Coronary artery (tissue), 2 donors: Measurements from ENCODE around the gene TTC28.

ENCODE experiments used
- DNase-seq: peaks from one replicate; pipeline ENCODE4 v3.0.0-alpha.2; 2017; ENCODE audit warnings: low spot score
- H3K27ac ChIP-seq, 2 donors: fragments of 200-600 bp; sonication (generic); one replicate each; pipeline ENCODE4 v1.5.1; 2016 to 2019
- H3K4me3 ChIP-seq: fragments of 200-600 bp; sonication (generic); 2 replicates; pipeline ENCODE4 v1.5.1; 2016; ENCODE audit warnings: mild to moderate bottlenecking, moderate library complexity
- TF ChIP-seq, protein P1 (sequence below): fragments of 200-600 bp; sonication (generic); IDR thresholded peaks from one replicate; pipeline ENCODE4 v1.5.1; 2019; ENCODE audit warnings: antibody characterized with exemption

The TTC28 gene

DNA sequence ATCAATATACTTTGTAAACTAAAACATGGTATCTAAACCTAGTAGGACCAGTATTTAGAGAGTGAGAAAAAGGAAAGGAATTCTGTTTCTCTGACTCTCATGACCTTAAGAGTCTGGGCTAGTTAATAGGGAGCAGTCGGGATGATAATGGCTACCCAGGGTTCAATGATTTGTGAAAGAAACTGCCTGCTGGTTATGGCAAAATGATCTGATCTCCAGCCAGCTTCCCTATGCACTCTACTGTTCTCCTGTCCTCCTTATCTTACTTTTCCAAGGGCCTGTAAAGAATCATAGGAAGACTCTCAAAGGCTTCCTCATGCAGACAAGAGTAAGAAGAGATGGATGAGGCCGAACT, 567.5 kb downstream of the TTC28 start:
- Histone ChIP-seq H3K4me3 (no peak overlapping the region), H3K27ac (peak overlapping the region in 1 of 2 donors; percentile 42)
- no peak for DNase-seq

DNA sequence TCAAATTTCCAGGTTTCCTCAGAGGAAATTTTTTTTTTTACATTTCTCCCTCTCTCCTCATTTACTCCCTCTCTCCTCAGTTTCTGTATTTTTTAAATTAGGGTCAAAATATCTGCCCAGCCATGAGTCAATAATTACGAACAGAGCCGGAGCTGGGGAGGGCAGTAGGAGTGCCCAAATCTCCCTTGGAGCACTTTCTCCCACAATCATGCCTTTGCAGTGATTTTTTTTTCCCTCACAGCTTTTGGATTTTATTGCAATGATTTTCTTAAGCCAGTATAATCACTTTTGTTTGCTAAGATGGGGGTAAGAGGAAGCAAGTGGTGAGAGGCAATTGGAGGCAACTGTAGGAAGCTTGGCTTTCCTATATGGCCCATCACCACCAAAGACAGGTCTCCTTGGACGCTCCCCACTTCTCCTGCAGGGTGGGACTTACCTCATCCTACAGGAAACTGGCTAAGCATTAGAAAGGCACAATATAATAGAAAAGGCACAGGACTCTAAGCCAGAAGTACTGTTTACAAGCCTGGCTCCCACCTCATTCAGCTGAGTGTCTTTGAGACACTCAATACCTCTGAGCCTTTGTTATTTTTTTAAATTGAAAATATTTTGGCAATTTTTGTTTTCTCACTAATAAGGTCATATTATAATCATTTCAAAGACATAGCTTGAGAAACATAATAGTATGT, 568.0 kb downstream of the TTC28 start:
- DNase-seq: no peak
- TF ChIP-seq, protein P1, sequence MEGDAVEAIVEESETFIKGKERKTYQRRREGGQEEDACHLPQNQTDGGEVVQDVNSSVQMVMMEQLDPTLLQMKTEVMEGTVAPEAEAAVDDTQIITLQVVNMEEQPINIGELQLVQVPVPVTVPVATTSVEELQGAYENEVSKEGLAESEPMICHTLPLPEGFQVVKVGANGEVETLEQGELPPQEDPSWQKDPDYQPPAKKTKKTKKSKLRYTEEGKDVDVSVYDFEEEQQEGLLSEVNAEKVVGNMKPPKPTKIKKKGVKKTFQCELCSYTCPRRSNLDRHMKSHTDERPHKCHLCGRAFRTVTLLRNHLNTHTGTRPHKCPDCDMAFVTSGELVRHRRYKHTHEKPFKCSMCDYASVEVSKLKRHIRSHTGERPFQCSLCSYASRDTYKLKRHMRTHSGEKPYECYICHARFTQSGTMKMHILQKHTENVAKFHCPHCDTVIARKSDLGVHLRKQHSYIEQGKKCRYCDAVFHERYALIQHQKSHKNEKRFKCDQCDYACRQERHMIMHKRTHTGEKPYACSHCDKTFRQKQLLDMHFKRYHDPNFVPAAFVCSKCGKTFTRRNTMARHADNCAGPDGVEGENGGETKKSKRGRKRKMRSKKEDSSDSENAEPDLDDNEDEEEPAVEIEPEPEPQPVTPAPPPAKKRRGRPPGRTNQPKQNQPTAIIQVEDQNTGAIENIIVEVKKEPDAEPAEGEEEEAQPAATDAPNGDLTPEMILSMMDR: no peak
- Histone ChIP-seq H3K4me3 (no peak overlapping the region), H3K27ac (no peak overlapping the region)

More for the DNA sequence above, 567.5 kb downstream of the TTC28 start:
- TF ChIP-seq, protein P1: no peak

DNA sequence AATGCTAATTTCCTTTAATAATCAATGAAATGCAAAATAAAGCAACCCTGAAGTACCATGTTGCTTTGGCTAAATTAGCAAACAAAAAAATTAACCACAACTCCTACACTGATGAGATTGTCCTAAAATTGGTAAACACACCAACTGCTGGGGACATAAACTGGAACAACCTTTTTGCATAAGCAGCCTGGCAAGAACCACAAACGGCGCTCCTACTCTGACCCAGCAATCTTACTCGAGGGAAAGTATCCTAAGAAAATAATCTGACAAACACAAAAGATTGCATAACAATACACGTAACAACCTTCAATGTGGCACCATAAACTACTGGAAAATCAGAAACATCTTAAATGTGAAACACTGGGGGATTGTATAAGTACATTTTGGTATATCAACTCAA, 570.8 kb downstream of the TTC28 start:
- Histone ChIP-seq H3K4me3 (no peak overlapping the region), H3K27ac (no peak overlapping the region)
- no peak for DNase-seq
- TF ChIP-seq, protein P1: no peak

DNA sequence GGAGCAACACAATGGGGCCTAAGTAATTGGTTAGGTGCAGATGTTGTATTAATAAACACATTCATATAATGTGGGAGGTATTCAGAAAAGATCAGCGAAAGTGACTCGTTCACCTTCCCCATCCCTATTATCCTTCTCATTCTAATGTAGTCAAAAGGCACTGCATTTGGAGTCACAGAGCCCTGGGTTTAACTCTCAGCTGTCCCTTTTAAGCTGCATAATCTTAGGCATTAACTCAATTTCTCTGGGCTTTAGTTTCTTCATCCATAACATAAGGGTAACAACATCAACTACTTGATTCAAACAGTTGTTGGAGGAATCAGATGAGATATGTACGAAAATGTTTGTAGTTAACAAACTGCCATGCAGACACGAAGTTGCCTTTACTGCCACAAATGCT, 573.0 kb downstream of the TTC28 start:
- TF ChIP-seq, protein P1: no peak

DNA sequence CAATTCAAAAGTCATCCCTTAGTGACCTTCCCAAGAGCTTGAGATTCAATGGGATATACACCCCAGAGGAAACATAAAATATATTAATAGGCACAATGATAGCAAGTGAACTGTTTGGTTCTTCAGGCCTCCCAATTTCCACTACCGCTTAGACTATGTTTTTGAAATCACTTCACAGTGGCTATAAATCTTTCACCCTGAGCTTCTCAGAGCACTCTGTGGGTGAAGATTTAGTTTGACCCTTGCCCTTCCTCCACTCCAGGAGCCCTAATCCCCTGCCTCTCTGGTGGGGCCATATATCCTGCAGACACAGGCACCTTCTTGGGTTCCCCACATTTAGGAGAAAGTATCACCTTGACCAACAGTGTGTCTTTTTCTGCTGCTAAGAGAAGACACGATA, 573.7 kb downstream of the TTC28 start:
- TF ChIP-seq, protein P1: no peak
- Histone ChIP-seq H3K27ac (no peak overlapping the region), H3K4me3 (no peak overlapping the region)
- no peak for DNase-seq

More for the DNA sequence above, 573.0 kb downstream of the TTC28 start:
- H3K4me3 ChIP-seq: no peak overlapping the region
- DNase-seq: no peak
- H3K27ac ChIP-seq: no peak overlapping the region

DNA sequence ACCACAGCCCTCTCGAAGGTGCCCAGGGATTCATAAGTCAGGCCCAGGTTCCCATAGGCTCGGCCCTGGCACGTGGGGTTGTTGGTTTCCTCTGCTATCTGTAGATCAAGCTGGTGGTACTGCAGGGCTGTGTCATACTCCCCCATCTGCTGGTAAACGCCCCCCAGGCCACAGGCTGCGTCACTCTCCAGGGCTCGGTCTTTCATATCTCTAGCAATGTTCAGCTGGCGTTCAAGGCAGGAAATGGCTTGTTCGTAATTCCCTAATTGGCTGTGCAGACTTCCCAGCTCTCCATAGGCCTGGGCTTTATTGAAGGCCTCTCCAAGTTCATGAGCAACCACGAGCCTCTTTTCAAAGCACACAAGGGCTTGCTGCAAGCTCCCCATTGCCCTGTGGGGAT, 574.2 kb downstream of the TTC28 start:
- DNase-seq: no peak
- Histone ChIP-seq H3K27ac (no peak overlapping the region), H3K4me3 (no peak overlapping the region)
- TF ChIP-seq, protein P1: no peak

DNA sequence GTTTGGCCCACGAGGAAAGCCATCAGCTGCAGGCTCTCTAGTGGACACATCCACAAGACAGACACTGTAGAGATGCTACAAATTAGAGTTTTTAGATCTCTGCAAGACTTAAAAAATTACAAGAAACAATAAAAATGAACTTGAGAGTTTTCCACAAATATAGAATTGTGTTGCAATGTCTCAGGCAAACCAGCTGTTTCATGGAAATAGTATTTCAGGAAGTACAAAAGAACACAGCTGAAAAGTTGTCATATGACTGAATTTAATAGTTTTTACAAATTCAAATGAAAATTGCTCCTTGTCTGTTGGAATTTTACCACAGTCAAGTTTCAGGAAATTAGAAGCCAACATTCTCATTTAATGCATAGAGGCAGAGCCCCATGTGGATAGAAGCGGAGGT, 576.0 kb downstream of the TTC28 start:
- no peak for DNase-seq
- H3K27ac ChIP-seq: peak overlapping the region in 1 of 2 donors; percentile 40
- no peak overlapping the region for H3K4me3 ChIP-seq
- TF ChIP-seq, protein P1: no peak
